Endothelial cell of umbilical vein (primary cell): Measurements from ENCODE around the gene PLCH1. TPM values are rescaled to one million over a fixed set of nuclear protein-coding genes. Genes with fewer than 3 reads are reported as not detected.

ENCODE experiments used
- BruUV-seq: library from RNA; stranded (reverse); fragments of 400-500 nt; replicated peaks from 2 replicates; lab custom pipeline; 2021; lab: Mats Ljungman, UMichigan
- CTCF ChIA-PET: fragments of 300-600, 350-600 bp; sonication (Branson Sonifier 250); formaldehyde crosslinking; loops from one replicate; lab custom pipeline; 2021; ENCODE audit warnings: antibody characterized with exemption, inconsistent platforms; lab: Charles Lee
- POLR2A ChIA-PET: fragments of 300-600, 350-600 bp; sonication (Branson Sonifier 250); formaldehyde crosslinking; loops from one replicate; lab custom pipeline; 2021; ENCODE audit warnings: antibody characterized with exemption, inconsistent platforms; lab: Charles Lee
- DNase-seq: peaks from one replicate; pipeline ENCODE4 v3.0.0-alpha.2; 2011; ENCODE audit warnings: low read depth, low spot score
- FAIRE-seq: peaks from 2 replicates; lab custom pipeline; 2011; peaks lifted over from hg19 to GRCh38; lab: Jason Lieb, UNC
- H2AFZ ChIP-seq: 2 replicates; pipeline ENCODE4 v1.6.0; 2012; ENCODE audit warnings: low read depth, low read length, control low read depth, inconsistent platforms
- H3K27ac ChIP-seq: 2 replicates; pipeline ENCODE4 v1.5.1; 2011; ENCODE audit warnings: low read depth, mild to moderate bottlenecking, control low read depth, low read length, moderate library complexity; ENCODE audit not compliant: insufficient read depth
- H3K27me3 ChIP-seq, 2 experiments: 2 replicates each; pipeline versions ENCODE4 v1.6.0 to v1.6.1; 2011; ENCODE audit warnings: low read length in 2 of 2, mixed read lengths in 1 of 2; ENCODE audit not compliant: control insufficient read depth in 2 of 2, insufficient read depth in 2 of 2
- H3K36me3 ChIP-seq, 2 experiments: 2 replicates in 1 of 2; 3 replicates in 1 of 2; pipeline ENCODE4 v1.5.1; 2011; ENCODE audit warnings: low read length in 2 of 2, mild to moderate bottlenecking in 1 of 2, moderate library complexity in 1 of 2; ENCODE audit not compliant: control insufficient read depth in 2 of 2, insufficient read depth in 2 of 2; ENCODE audit errors: extremely low read depth in 1 of 2
- H3K4me1 ChIP-seq: 3 replicates; pipeline ENCODE4 v1.5.1; 2011; ENCODE audit warnings: mild to moderate bottlenecking, low read length; ENCODE audit not compliant: control insufficient read depth, insufficient read depth; ENCODE audit errors: extremely low read depth
- H3K4me2 ChIP-seq: 2 replicates; pipeline ENCODE4 v1.6.1; 2011; ENCODE audit warnings: low read length, control low read depth, mixed read lengths; ENCODE audit not compliant: insufficient read depth
- H3K4me3 ChIP-seq, 3 experiments: fragments of 200-600 bp in 1 of 3; sonication (generic), shearing (Covaris generic) in 1 of 3; replicated peaks in 1 of 3; 2 replicates each; pipeline ENCODE4 v1.5.1; 2011 to 2016; ENCODE audit warnings: control low read depth in 3 of 3, low read length in 3 of 3, mild to moderate bottlenecking in 2 of 3, inconsistent platforms in 1 of 3, low read depth in 1 of 3, moderate library complexity in 1 of 3; ENCODE audit not compliant: insufficient read depth in 1 of 3
- H3K79me2 ChIP-seq: 2 replicates; pipeline ENCODE4 v1.6.0; 2012; ENCODE audit warnings: low read length, inconsistent platforms; ENCODE audit not compliant: control insufficient read depth, insufficient read depth
- H3K9ac ChIP-seq: replicated peaks from 2 replicates; pipeline ENCODE3; 2011; ENCODE audit warnings: low read length, control low read depth; ENCODE audit not compliant: insufficient read depth; ENCODE audit errors: extremely low read depth
- H3K9me1 ChIP-seq: replicated peaks from 3 replicates; pipeline ENCODE4 v1.6.0; 2011; ENCODE audit warnings: mild to moderate bottlenecking, low read length; ENCODE audit not compliant: control insufficient read depth, insufficient read depth; ENCODE audit errors: extremely low read depth
- H3K9me3 ChIP-seq: replicated peaks from 2 replicates; pipeline ENCODE4 v1.5.1; 2012; ENCODE audit warnings: low read length, inconsistent platforms; ENCODE audit not compliant: control insufficient read depth, insufficient read depth
- H4K20me1 ChIP-seq: replicated peaks from 2 replicates; pipeline ENCODE3; 2011; ENCODE audit warnings: mild to moderate bottlenecking, low read length; ENCODE audit not compliant: control insufficient read depth, insufficient read depth; ENCODE audit errors: extremely low read depth
- EZH2 ChIP-seq: IDR thresholded peaks from 2 replicates; pipeline ENCODE4 v1.6.1; 2012; ENCODE audit warnings: borderline replicate concordance, low read depth, mild to moderate bottlenecking, moderate library complexity, low read length, inconsistent platforms; ENCODE audit not compliant: severe bottlenecking
- FOS ChIP-seq: IDR thresholded peaks from 2 replicates; pipeline ENCODE4 v1.6.1; 2011; ENCODE audit warnings: mild to moderate bottlenecking, low read length, moderate library complexity, borderline replicate concordance; ENCODE audit not compliant: insufficient read depth
- GATA2 ChIP-seq: IDR thresholded peaks from 2 replicates; pipeline ENCODE4 v1.7.0; 2011; ENCODE audit warnings: low read depth, mild to moderate bottlenecking, moderate library complexity, mixed read lengths, low read length; ENCODE audit not compliant: insufficient read length, insufficient read depth
- JUN ChIP-seq: IDR thresholded peaks from 2 replicates; pipeline ENCODE4 v1.6.1; 2011; ENCODE audit warnings: borderline replicate concordance, low read depth; ENCODE audit not compliant: insufficient read length, insufficient read depth
- MYC ChIP-seq: IDR thresholded peaks from one replicate; pipeline ENCODE4 v1.6.1; 2011; ENCODE audit warnings: mild to moderate bottlenecking, low read depth, low read length
- POLR2A ChIP-seq: IDR thresholded peaks from 2 replicates; pipeline ENCODE4 v1.6.1; 2012; ENCODE audit warnings: low read depth, mild to moderate bottlenecking, control low read depth, low read length
- POLR2AphosphoS5 ChIP-seq: IDR thresholded peaks from 2 replicates; pipeline ENCODE4 v1.6.1; 2012; ENCODE audit warnings: low read depth, mild to moderate bottlenecking, control low read depth, low read length, moderate library complexity; ENCODE audit not compliant: insufficient read depth
- dilution Hi-C: fragments of 300-500 bp; cut with MboI; formaldehyde crosslinking; loops from one replicate; pipeline ENCODE4 v1.15.0; 2019; ENCODE audit warnings: low sequenced_read_pairs; ENCODE audit not compliant: extremely low pct_ligation_motif_present
- intact Hi-C: fragments of 100-400 bp; cut with micrococcal nuclease; formaldehyde crosslinking; loops from one replicate; pipeline ENCODE4 v1.10.0; 2022
- polyA plus RNA-seq, 4 experiments: library from polyadenylated mRNA; depleted of rRNA in 3 of 4; stranded (reverse) in 3 of 4; unstranded in 1 of 4; fragments of >200 nt; gene quantifications; 2 replicates each; pipeline versions ENCODE4 v1.2.1 to v1.2.3, GENCODE V29; 2011 to 2012; ENCODE audit warnings: missing spikeins in 1 of 4
- total RNA-seq: library from RNA; stranded (reverse); gene quantifications from 2 replicates; pipeline ENCODE4 v1.2.3, GENCODE V29; 2021
- TF ChIP-seq, protein P1 (sequence below), 2 donors: IDR thresholded peaks; 1 replicate in 1 of 2; 2 replicates in 1 of 2; pipeline ENCODE4 v1.5.1; 2011; ENCODE audit warnings: low read length in 2 of 2, mild to moderate bottlenecking in 2 of 2, moderate library complexity in 2 of 2, control low read depth in 1 of 2, inconsistent platforms in 1 of 2, low read depth in 1 of 2; ENCODE audit not compliant: insufficient read depth in 1 of 2; ENCODE audit errors: extremely low read depth in 1 of 2
- TF ChIP-seq, protein P2 (sequence below): IDR thresholded peaks from 2 replicates; pipeline ENCODE4 v1.6.1; 2011; ENCODE audit not compliant: insufficient read depth, insufficient read length

The PLCH1 gene
- total and polyA plus RNA-seq, 2 donors (not counting 3 experiments of a cell fraction or from before 2014, with no cell fraction given) = 0.03 TPM; not detected in 1

DNA sequence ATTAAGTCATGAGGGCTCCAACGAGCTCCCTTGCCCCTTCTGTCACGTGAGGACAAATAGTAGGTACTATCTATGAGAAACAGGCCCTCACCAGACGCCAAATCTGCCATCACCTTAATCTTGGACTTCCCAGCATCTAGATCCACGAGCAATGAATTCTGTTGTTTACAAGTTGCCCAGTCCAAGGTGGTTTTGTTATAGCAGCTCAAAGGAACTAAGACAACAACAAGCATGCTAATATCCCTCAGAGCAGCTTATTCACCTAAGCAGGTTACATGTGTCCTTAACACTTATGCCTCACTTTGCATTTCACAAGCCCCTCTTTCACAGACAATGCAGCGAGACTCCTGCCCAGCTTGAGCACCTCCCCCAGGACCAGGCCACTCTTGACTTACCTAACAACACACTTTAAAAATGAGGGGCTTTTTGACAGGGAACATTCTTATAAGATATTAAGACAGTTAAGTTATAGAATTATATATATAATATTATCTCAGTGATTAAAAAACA, 219.5 kb downstream of the PLCH1 start:
- intact Hi-C loops = no loop called here
- FAIRE-seq = no peak

More for the DNA sequence above, 219.5 kb downstream of the PLCH1 start:
- dilution Hi-C loops = no loop called here
- Histone ChIP-seq H3K9me1 (no peaks in the 10 kb centered on the region), H2AFZ (no peak overlapping the region), H3K4me2 (no peak overlapping the region), H3K27ac (no peak overlapping the region), H3K79me2 (no peaks in the 10 kb centered on the region), H3K9ac (no peak overlapping the region), H3K9me3 (peaks cover 2% of the 10 kb centered on the region), H3K36me3 (no peaks in the 10 kb centered on the region), H3K27me3 (no peaks in the 10 kb centered on the region), H3K4me3 (no peak overlapping the region), H4K20me1 (no peaks in the 10 kb centered on the region), H3K4me1 (no peaks in the 10 kb centered on the region)
- DNase-seq = no peak
- no peak for TF ChIP-seq POLR2AphosphoS5
- no peak for TF ChIP-seq EZH2
- TF ChIP-seq MYC = no peak
- TF ChIP-seq, protein P1, sequence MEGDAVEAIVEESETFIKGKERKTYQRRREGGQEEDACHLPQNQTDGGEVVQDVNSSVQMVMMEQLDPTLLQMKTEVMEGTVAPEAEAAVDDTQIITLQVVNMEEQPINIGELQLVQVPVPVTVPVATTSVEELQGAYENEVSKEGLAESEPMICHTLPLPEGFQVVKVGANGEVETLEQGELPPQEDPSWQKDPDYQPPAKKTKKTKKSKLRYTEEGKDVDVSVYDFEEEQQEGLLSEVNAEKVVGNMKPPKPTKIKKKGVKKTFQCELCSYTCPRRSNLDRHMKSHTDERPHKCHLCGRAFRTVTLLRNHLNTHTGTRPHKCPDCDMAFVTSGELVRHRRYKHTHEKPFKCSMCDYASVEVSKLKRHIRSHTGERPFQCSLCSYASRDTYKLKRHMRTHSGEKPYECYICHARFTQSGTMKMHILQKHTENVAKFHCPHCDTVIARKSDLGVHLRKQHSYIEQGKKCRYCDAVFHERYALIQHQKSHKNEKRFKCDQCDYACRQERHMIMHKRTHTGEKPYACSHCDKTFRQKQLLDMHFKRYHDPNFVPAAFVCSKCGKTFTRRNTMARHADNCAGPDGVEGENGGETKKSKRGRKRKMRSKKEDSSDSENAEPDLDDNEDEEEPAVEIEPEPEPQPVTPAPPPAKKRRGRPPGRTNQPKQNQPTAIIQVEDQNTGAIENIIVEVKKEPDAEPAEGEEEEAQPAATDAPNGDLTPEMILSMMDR (IDR thresholded peaks at IDR 0.05; ENCODE audit: extremely low read depth in 1 of 2, insufficient read depth in 1 of 2, low read depth in 1 of 2, low read length in 2 of 2) = no peak
- TF ChIP-seq GATA2 = no peak
- TF ChIP-seq JUN = no peak
- TF ChIP-seq, protein P2, sequence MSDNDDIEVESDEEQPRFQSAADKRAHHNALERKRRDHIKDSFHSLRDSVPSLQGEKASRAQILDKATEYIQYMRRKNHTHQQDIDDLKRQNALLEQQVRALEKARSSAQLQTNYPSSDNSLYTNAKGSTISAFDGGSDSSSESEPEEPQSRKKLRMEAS = no peak
- no peak for TF ChIP-seq FOS
- no peak for TF ChIP-seq POLR2A
- ChIA-PET CTCF (no interaction called here), POLR2A (no interaction called here)
- no TSS peak for BruUV-seq
